K562 treated with DMSO at 1 percent for 24 hours (cell line): ENCODE data around the gene NDUFS5. TPM values are rescaled to one million over a fixed set of nuclear protein-coding genes. Genes with fewer than 3 reads are reported as not detected.

Source experiments
- total RNA-seq: library from RNA; unstranded; fragments of 300-600 nt; gene quantifications from 2 replicates; pipeline ENCODE4 v1.2.3, GENCODE V29; 2022; ENCODE audit warnings: low read depth; ENCODE audit not compliant: insufficient read depth

Gene NDUFS5
- 518 and 553 TPM in 2 replicates for total RNA-seq

DNA sequence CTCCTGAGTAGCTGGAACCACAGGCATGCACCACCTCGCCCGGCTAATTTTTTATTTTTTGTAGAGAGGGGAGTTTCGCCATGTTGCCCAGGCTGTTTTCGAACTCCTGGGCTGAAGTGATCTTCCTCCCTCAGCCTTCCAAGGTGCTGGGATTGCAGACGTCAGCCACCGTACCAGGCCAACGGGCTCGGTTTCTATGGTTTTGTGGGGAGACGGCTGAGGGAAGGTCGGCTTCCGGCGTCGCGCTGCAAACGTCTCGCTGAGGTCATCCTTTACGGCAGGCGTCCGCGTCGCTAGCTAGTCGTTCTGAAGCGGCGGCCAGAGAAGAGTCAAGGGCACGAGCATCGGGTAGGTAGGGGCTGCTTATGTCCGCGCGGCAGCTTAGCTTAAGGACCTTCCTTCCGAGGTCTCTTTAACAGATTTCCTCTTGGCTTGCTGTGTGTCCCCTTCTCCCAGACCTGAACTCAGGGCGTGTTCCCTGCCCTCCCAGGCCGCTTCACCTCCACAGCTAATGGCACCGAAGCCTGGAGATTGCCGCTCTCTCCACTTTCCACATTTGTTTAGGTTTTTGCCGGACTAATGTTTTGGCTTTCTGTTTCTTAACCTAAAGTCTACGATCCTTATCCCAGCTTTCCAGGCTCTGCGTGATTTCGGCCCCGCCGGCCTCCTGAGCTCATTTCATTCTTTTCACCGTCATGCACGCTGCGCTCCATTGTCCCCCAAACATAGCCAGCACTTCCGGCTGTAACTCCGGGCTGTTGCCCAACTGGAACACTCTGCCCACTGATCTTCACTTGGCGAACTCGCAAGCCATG is at the start of gene NDUFS5:
Gene NDUFS5, plus strand, starts transcription at position 300 of the 815 bp plus-strand sequence. CDS start 2,375 bp downstream, outside the sequence.

DNA sequence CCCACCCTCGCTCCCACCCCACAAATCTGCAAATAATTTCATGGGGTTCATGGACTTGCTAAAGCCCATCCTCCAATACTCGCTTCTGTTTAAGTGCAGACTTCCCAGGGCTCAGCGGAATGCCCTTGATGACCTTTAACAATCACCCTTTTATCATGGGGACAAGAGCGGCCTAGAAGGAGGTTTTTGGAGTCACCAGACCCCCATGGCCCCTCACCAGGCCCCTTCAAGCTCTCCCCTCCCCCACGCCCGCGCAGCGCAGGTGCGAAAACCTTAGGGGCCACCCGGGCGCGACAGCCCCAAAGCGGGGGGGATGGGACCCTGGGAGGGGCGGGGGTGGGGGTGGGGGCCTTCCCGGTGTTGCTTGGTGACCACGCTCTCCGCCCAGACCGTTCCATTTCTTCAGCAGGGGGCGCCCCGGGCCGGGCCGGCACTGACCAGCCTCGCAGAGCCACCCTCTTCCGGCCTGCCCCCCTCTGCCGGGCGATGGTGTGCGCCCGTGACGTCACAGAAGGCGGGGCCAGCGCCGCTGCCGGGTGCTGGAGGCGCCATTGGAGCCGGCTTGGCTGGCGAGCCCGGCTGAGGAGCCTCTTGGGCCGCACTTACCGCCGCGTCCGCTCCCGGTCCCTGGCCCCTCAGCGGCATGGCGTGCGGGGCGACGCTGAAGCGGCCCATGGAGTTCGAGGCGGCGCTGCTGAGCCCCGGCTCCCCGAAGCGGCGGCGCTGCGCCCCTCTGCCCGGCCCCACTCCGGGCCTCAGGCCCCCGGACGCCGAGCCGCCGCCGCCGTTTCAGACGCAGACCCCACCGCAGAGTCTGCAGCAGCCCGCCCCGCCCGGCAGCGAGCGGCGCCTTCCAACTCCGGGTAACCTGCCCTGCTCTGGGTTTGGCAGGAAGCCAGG is 35.2 kb upstream of the NDUFS5 start, which contains the start of gene AKIRIN1:
Gene AKIRIN1, plus strand, starts transcription at position 539 of the 900 bp plus-strand sequence. Its CDS starts 105 bp downstream, at position 644.

Other genes with a start within 250 kb of the NDUFS5 start
- gene RRAGC, start 166.6 kb upstream of the NDUFS5 start, total RNA-seq, result 19.4 and 24.1 TPM in 2 replicates
- 13.5 and 14.1 TPM in 2 replicates for gene MYCBP, start 153.0 kb upstream of the NDUFS5 start, total RNA-seq
- gene GJA9, start 144.8 kb upstream of the NDUFS5 start, total RNA-seq, result 0.19 TPM in 1 of 2 replicates, not detected in the other
- 0.17 TPM in 1 of 2 replicates, not detected in the other for gene RHBDL2, start 84.5 kb upstream of the NDUFS5 start, total RNA-seq
- gene AKIRIN1, start 35.1 kb upstream of the NDUFS5 start, total RNA-seq, result 94.6 and 98.3 TPM in 2 replicates
- 85.9 and 91.6 TPM in 2 replicates for gene MACF1, start 178.3 kb downstream of the NDUFS5 start, total RNA-seq